ENCODE results near the gene SETBP1. TPM values are rescaled to one million over a fixed set of nuclear protein-coding genes. Genes with fewer than 3 reads are reported as not detected.

The SETBP1 gene
- total and polyA plus RNA-seq, 2 of the 8 experiments (the other 6 are each of a cell fraction or from before 2014, with no cell fraction given), result 2.0 to 6.5 TPM

DNA sequence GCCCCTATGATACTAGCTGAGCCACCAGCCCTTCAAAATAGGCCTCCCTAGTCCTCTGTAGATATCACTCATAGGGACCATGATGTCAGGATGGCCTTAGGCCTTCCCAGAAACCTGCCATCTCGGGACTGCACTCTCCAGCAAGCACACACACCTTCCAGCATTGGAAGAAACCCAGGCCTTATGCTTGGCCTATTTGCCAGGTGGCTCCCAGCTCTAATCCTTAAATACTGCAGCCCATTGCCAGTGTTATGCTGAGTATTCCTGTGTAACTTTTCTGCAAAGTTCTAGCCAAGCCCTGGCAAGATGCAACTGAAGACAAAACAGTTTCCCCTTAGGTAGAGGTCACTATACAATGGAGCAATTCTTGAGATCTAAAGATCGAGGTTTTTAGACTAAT, 316.5 kb downstream of the SETBP1 start (continued):
- TF ChIP-seq, protein P1, sequence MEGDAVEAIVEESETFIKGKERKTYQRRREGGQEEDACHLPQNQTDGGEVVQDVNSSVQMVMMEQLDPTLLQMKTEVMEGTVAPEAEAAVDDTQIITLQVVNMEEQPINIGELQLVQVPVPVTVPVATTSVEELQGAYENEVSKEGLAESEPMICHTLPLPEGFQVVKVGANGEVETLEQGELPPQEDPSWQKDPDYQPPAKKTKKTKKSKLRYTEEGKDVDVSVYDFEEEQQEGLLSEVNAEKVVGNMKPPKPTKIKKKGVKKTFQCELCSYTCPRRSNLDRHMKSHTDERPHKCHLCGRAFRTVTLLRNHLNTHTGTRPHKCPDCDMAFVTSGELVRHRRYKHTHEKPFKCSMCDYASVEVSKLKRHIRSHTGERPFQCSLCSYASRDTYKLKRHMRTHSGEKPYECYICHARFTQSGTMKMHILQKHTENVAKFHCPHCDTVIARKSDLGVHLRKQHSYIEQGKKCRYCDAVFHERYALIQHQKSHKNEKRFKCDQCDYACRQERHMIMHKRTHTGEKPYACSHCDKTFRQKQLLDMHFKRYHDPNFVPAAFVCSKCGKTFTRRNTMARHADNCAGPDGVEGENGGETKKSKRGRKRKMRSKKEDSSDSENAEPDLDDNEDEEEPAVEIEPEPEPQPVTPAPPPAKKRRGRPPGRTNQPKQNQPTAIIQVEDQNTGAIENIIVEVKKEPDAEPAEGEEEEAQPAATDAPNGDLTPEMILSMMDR (IDR thresholded peaks at IDR 0.05; ENCODE audit: control extremely low read depth in 1 of 3, insufficient read depth in 1 of 3, low read depth in 1 of 3, low read length in 3 of 3), result no peak
- TF ChIP-seq, protein P2, sequence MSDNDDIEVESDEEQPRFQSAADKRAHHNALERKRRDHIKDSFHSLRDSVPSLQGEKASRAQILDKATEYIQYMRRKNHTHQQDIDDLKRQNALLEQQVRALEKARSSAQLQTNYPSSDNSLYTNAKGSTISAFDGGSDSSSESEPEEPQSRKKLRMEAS (IDR thresholded peaks at IDR 0.05), result no peak
- no peak for TF ChIP-seq RAD21 (IDR thresholded peaks at IDR 0.05 in 1 of 2, conservative IDR thresholded peaks at IDR 0.05 in 1 of 2; ENCODE audit: low read depth in 2 of 2, low read length in 2 of 2)
- TF ChIP-seq JUND (IDR thresholded peaks at IDR 0.05; ENCODE audit: low read length), result no peak
- TF ChIP-seq BRCA1 (IDR thresholded peaks at IDR 0.05; ENCODE audit: low read depth, low read length), result no peak
- no peak for TF ChIP-seq CTBP2 (IDR thresholded peaks at IDR 0.05; ENCODE audit: borderline replicate concordance, insufficient read depth, insufficient read length, low read length)
- no peak for TF ChIP-seq BCL11A (IDR thresholded peaks at IDR 0.05; ENCODE audit: low read depth in 2 of 2, low read length in 2 of 2)

All from H1 (cell line).